Mucosa of gallbladder (tissue), 1 donor: ENCODE results near the gene NUDT16L1. TPM values are rescaled to one million over a fixed set of nuclear protein-coding genes. Genes with fewer than 3 reads are reported as not detected.

Experiments used
- DNase-seq: peaks from one replicate; pipeline ENCODE4 v3.0.0-alpha.2; 2020; ENCODE audit warnings: low spot score
- total RNA-seq: library from RNA; stranded (reverse); gene quantifications from one replicate; pipeline ENCODE4 v1.2.1, GENCODE V29; 2021
- donor health status: DM: no; HTN: no; CAD: no.

NUDT16L1 gene
- total RNA-seq, 1 donor from 2014 or later: 67.0 TPM

- no peak for DNase-seq
These were observed 11.2 kb upstream of the NUDT16L1 start for GRCh38 chr16:4682084-4682591.

GRCh38 chr16:4682616-4683254, 10.6 kb upstream of the NUDT16L1 start:
- DNase-seq: no peak

DNA sequence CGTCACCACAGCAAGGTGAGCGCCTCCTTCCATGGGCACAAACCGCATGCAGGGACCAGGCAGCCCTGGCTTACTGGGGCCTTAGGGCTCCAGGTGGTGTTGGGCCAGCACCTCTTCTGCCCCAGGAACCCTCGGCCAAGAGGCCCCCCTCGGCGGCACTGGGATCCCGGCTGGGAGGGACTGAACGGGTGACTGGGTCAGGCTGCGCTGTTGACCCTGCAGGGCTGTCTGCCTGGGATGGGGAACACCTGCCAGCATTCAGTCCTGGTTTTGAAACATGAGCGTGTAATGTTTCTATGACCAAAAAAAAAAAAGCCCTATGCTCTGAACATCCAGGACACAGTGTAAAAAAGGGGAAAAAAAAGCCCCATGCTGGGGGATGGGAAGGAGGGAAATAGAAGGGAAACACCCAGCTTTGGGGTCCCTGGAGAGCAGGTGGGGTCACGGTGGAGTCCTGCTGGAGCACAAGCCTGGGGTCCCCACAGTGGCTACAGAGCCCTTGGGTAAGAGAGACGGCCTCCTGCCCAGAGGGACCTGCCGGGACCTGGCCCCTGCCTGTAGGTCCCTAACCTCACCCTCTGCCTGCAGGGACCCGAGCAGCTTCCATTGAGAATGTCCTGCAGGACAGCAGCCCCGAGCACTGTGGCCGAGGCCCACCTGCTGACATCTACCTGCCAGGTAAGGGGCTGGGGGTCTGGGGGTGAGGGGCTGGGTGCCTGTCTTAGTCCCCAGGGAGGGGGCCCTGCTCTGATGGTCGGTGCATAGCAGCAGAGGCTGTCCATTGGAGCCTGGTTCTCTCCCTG, 9.9 kb upstream of the NUDT16L1 start:
- DNase-seq: no peak

GRCh38 chr16:4684058-4684715, 9.2 kb upstream of the NUDT16L1 start:
- DNase-seq: no peak

DNA sequence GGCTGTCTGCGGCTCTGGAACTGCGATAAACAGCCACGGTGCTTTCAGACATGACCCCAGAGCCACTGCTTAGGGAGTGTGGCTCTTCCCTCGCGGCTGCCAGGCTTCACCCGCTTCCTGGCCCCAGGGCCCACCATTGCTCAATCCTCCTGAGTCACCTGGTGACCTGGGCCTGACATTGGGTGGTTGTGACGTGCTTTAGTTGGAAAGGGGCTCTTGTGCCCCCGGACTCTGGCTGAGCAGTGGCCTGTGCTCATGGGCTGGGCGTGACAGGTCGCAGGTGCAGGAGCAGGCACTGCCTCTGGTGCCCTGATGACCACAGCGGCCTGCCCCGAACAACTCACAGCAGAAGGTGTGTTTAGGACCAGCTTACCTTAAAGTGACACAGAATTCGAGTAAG, 8.6 kb upstream of the NUDT16L1 start:
- DNase-seq: no peak

DNA sequence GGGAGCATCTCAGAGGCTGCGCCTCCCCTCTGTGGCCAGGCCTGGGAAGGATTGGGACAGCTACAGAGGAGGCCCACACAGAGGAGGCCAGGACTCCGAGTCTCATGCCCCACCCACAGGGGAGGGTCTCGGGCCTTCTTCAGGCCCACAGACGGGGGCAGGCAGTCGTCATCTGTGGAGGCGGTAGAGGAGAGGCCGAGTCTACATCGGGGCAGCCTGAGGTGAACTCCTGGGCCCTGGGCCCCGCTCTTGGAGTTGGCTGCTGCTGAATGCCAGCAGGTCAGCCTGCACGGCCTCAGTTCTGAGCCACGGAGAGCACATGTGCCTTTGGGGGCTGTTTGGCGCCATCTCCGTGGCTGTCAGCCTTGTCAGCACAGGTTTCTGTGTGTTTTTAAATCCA, 8.1 kb upstream of the NUDT16L1 start:
- no peak for DNase-seq

GRCh38 chr16:4685776-4686496, 7.4 kb upstream of the NUDT16L1 start:
- DNase-seq: no peak

DNA sequence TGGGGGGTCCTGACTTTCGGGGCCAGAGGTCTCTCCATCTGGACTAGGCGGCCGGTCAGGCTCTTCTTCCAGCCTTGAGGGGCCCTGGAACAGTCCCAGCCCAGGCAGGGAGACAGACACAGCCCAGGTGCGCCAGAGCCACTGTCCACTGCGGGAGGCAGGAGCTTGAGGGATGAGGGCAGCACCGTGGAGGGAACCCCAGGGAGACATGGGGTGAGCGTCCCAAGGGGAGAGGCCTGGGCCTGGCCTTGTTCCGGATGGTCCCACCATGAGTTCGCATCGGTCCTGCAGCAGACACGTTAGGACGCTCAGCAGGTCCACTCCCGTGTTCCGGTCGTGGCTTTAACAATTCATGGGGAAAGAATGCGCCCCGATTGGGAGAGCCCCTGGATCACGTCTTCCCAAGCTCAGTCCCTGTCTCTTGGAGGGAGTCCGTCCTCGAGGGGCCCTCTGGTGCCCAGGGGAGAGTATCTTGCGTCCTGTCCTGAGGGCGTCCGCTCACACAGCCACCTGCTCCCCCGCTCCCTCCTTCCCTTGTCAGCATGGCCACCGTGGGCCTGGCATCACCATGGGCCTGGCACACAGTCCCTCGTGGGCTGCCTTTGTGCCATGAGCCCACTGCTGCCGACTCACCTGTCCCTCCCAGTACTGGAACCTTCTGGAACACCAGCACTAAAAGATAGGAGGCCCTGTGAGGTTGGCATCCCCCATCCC, 6.7 kb upstream of the NUDT16L1 start:
- no peak for DNase-seq

DNA sequence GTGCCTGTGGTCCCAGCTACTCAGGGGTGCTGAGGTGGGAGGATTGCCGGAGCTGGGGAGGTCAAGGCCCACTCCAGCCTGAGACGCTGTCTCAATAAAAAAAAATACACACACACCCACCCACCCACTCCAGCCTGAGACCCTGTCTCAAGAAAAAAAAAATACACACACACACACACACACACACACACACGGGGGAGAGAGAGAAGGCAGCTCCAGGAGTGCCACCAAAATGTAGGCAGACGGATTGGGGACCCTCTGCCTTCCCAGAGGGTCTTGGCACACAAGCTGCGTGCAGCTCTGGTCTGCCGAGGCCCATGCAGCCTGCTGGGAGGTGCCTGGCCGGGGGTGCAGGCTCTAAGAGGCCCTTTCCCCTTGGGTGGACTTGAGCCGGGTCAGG, 5.9 kb upstream of the NUDT16L1 start:
- no peak for DNase-seq

GRCh38 chr16:4687946-4688673, 5.3 kb upstream of the NUDT16L1 start:
- no peak for DNase-seq

DNA sequence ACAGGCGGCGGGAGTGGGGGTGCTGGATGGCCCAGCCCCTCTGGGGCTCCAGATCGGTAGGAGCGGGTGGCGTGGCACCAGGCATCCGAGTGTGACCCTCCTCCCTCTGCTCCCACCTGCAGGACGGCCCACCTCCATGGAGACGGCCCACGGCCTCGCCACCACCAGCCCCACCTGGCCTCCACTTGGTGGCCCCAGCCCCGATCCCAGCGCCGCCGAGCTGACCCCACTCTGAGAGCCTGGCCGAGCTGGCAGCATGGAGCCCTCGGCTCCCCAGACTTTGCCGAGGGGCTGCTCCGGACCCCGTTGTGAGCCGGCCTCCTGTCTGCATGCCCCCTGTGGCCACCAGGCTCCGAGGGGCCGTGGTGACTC, 4.7 kb upstream of the NUDT16L1 start:
- DNase-seq: no peak

GRCh38 chr16:4689091-4689671, 4.2 kb upstream of the NUDT16L1 start:
- DNase-seq: no peak

DNA sequence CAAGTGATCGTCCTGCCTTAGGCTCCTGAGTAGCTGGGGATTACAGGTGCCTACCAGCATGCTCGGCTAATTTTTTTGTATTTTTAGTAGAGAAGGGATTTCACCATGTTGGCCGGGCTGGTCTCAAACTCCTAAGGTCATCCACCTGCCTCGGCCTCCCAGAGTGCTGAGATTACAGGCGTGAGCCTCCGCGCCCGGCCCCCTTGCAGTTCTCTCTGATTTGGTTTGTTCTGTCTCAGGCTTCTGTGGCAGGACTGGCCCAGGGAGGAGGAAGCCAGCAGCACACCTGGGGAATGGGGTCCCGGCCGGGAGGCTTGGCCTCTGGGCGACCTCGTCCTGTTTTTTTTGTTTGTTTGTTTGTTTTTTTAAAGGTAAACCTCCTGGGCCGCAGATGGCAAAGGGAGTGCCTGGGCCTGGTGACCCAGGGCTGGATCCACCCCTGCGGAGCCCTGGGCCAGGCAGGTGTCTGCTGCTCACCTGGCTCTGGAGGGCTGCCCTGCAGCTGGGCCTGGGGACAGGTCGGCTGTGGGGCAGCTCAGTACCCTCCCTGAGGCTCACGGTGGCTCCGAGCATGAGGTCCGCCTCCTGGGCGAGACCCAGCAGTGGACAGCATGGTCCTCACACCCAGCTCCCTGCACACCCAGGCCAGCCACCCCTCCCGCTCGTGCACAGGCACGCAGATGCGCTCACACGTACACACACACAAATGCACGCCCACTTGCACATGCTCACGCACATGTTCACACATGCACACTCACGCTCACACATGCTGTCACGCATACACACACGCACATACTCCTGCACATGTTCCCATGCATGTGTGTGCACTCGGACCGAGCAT, 3.3 kb upstream of the NUDT16L1 start:
- DNase-seq: no peak

GRCh38 chr16:4690946-4691665, 2.3 kb upstream of the NUDT16L1 start:
- no peak for DNase-seq

DNA sequence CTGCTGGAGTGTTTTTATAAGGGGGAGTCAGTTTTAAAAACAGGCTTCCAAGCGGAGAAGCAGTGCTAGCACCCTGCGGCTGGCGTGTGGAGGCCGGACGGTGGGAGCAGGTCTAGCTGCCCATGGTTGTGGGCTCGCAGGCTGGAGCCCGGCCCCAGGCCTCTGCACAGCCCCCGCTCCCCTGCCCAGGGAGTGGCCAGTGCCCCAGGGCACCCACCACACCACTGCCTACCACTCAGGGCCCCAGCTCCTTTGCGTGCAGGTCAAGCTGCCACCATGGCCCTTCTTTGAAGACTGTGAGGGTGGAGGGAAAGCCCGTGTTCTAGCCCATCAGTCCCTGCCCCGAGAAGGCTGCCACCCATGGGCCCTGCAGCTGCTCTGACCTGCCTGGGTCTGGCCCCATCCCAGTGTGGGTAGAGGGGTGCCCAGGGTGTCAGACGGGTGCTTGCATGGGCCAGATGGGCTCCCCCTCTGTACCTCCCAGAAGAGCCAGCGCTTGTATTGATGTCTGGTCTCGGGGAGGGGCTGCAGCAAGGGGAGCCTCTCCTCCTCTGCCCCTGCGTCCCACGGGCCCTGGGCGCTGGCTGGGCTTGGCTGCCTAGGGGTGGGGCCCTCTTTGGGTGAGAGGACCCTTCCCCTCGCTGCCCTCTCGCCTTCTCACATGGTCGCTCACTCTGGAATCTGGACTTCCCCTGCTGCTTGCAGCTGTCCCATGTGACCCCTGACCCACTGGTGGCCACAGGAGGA, 1.5 kb upstream of the NUDT16L1 start:
- no peak for DNase-seq

DNA sequence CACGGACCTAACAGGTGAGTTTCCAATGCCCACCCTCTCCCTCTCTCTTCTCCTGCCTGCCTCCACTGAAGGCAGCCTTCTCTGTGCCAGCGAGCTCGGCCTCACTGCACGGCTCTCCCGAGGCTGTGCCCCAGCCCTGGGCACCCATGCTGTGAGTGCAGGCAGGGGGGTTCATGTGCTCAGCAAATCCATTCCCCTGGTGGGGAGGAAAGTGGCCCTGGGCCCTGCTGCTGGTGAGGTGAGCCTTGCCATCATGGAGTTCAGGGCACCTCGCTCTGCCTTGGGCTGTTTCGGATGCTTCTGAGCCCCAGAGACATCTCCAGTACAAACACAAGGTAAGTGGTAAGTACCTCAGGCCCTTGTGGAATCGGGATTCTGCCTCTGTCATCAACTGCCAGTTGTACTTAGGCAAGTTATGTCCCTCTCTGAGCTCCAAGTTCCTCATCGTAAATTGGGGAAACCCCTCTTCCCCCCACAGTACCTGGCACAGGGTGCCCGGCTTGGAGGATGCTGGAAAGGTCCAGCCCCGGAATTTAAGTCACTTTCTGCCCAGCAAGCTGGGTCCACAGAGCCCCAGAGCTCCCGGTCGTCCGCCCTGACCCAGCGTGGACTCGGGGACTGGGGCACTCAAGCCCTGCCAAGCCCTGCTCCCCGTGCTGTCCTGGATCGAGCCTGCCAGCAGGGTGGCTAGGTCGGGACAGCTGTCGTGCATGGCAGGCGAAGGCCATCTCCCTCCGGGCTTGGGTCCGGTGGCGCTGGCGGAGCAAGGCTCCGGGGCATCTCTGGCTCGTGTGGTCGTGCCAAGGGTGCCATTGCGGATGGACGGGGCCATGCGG, 684 bp upstream of the NUDT16L1 start:
- DNase-seq: peak; percentile 19
